IMR-90 (cell line): ENCODE results near the gene KCNQ1.

Experiments used
- CEBPB ChIP-seq: IDR thresholded peaks from 2 replicates; pipeline ENCODE4 v1.6.1; 2012; ENCODE audit warnings: low read depth, low read length, improper control_type of control experiment
- CHD1 ChIP-seq: IDR thresholded peaks from 2 replicates; pipeline ENCODE4 v1.6.1; 2012; ENCODE audit warnings: low read depth, low read length, improper control_type of control experiment
- CTCF ChIP-seq: conservative IDR thresholded peaks from 2 replicates; pipeline ENCODE4 v1.5.1; 2012; ENCODE audit warnings: mild to moderate bottlenecking, low read depth, low read length, improper control_type of control experiment
- FOS ChIP-seq: fragments of 150-350 bp; IDR thresholded peaks from 2 replicates; pipeline ENCODE4 v1.6.1; 2016; ENCODE audit warnings: low read depth, low read length
- MAFK ChIP-seq: IDR thresholded peaks from 2 replicates; pipeline ENCODE4 v1.6.1; 2012; ENCODE audit warnings: low read depth, low read length, improper control_type of control experiment
- MAZ ChIP-seq: IDR thresholded peaks from 2 replicates; pipeline ENCODE4 v1.6.1; 2012; ENCODE audit warnings: low read depth, mild to moderate bottlenecking, low read length, improper control_type of control experiment, moderate library complexity, borderline replicate concordance
- MXI1 ChIP-seq: IDR thresholded peaks from 2 replicates; pipeline ENCODE4 v1.6.1; 2012; ENCODE audit warnings: low read depth, mild to moderate bottlenecking, low read length, moderate library complexity, borderline replicate concordance
- POLR2A ChIP-seq: IDR thresholded peaks from 2 replicates; pipeline ENCODE4 v1.6.1; 2012; ENCODE audit warnings: mild to moderate bottlenecking, low read depth, low read length
- RAD21 ChIP-seq: IDR thresholded peaks from 2 replicates; pipeline ENCODE4 v1.6.1; 2012; ENCODE audit warnings: low read length, improper control_type of control experiment
- RCOR1 ChIP-seq: IDR thresholded peaks from 2 replicates; pipeline ENCODE4 v1.6.1; 2012; ENCODE audit warnings: mild to moderate bottlenecking, low read length, improper control_type of control experiment; ENCODE audit not compliant: insufficient replicate concordance
- RFX5 ChIP-seq: IDR thresholded peaks from 2 replicates; pipeline ENCODE4 v1.8.0; 2012; ENCODE audit warnings: low read depth, mild to moderate bottlenecking, low read length, moderate library complexity
- TF ChIP-seq, protein P1 (sequence below): fragments of 150-350 bp; IDR thresholded peaks from 2 replicates; pipeline ENCODE4 v1.6.1; 2017; ENCODE audit warnings: mild to moderate bottlenecking, antibody characterized with exemption, low read length, low read depth

DNA sequence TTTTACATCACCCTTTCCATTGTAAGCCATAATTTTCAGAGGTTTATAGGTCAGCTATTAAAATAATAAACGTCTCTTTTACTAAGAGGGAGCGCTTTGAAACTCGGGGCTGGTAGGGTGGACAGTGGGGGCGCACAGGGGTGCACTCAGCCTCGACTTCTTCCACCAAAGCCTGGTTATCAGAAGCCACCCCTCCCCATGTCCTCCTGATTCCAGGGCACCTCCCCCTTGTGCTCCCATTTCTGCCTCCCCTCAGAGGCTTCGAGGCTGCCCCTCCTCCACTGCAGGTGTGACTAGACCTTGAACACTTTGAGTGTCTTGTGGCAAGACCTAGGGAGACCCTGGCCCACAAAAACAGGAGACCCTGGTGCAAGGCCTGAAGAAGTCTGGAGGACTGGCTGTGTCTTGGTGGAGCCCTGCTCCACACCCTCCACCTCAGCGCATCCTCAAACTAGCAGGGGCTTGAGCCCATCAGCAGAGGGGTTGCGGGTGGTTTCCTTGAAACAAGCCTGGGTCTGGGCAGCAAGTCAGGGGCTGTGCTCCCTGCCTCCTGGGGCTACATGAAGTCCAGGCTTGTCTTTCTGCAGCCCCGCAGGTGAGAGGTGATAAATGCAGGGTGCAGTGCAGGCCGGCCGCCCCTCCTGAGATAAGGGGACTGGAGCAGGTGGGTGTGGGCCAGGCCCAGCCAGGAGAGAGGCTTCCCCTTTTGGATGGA, 437.7 kb downstream of the KCNQ1 start:
- TF ChIP-seq CTCF: no peak
- TF ChIP-seq POLR2A: no peak
- TF ChIP-seq MAZ: no peak
- no peak for TF ChIP-seq RAD21
- TF ChIP-seq RFX5: no peak
- TF ChIP-seq RCOR1: no peak
- TF ChIP-seq CEBPB: no peak
- TF ChIP-seq CHD1: no peak
- TF ChIP-seq MAFK: no peak
- TF ChIP-seq, protein P1, sequence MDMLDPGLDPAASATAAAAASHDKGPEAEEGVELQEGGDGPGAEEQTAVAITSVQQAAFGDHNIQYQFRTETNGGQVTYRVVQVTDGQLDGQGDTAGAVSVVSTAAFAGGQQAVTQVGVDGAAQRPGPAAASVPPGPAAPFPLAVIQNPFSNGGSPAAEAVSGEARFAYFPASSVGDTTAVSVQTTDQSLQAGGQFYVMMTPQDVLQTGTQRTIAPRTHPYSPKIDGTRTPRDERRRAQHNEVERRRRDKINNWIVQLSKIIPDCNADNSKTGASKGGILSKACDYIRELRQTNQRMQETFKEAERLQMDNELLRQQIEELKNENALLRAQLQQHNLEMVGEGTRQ: no peak
- no peak for TF ChIP-seq FOS
- TF ChIP-seq MXI1: no peak
